Esophagus muscularis mucosa (tissue), 3 donors: ENCODE data around the gene NPVF.

Experiments
- POLR2AphosphoS5 ChIP-seq, 2 donors: sonication (generic); formaldehyde crosslinking; IDR thresholded peaks; one replicate each; pipeline ENCODE4 v1.6.1; 2017; ENCODE audit warnings: antibody characterized with exemption in 2 of 2
- TF ChIP-seq, protein P1 (sequence below), 3 experiments: fragments of 200-600 bp in 2 of 3; fragments of 450-650 bp in 1 of 3; sonication (generic) in 2 of 3; IDR thresholded peaks; one replicate each; pipeline ENCODE4 v1.5.1; 2017 to 2019; ENCODE audit warnings: antibody characterized with exemption in 3 of 3, mild to moderate bottlenecking in 2 of 3, moderate library complexity in 1 of 3

DNA sequence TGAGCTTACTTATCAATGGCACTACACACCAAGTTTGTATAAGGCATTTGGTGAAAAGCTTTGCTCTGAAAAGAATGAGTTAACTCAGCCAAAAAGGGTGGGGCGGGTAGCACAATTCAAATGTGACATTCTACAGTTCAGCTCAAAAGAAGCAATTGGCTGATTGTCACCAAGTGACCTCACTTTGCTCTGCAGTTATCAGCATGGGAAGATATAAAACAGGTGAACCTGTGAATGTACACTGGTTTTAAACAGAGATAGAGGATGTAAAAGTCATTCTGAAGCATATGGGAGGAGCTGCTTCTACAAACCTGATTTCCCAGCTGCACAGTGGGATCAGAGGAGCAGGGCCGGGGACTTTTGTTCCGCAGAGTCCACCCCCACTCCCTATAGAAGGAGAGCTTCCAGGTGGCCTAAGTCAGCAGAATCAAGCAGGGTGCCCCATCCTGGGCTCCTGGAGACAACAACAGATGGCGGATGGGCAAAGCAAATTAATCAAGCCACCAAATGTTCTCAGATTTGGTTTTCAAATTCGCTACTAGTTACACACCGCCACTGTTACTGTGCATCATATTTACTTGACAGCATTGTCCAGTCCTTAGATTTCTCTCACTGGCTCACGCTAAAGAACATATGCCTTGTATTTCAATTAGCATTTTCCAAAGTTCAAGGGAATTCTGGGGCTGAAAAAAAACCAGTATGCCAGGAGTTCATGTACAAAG is 27.5 kb upstream of the NPVF start:
- TF ChIP-seq, protein P1, sequence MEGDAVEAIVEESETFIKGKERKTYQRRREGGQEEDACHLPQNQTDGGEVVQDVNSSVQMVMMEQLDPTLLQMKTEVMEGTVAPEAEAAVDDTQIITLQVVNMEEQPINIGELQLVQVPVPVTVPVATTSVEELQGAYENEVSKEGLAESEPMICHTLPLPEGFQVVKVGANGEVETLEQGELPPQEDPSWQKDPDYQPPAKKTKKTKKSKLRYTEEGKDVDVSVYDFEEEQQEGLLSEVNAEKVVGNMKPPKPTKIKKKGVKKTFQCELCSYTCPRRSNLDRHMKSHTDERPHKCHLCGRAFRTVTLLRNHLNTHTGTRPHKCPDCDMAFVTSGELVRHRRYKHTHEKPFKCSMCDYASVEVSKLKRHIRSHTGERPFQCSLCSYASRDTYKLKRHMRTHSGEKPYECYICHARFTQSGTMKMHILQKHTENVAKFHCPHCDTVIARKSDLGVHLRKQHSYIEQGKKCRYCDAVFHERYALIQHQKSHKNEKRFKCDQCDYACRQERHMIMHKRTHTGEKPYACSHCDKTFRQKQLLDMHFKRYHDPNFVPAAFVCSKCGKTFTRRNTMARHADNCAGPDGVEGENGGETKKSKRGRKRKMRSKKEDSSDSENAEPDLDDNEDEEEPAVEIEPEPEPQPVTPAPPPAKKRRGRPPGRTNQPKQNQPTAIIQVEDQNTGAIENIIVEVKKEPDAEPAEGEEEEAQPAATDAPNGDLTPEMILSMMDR (IDR thresholded peaks at IDR 0.05), result no peak
- no peak for TF ChIP-seq POLR2AphosphoS5 (IDR thresholded peaks at IDR 0.05)
